Epithelial cell of proximal tubule (primary cell): ENCODE data around the gene RAI1. TPM values are rescaled to one million over a fixed set of nuclear protein-coding genes. Genes with fewer than 3 reads are reported as not detected.

ENCODE experiments used
- DNase-seq: peaks from one replicate; pipeline ENCODE4 v3.0.0-alpha.2; 2011; ENCODE audit warnings: low read depth
- H3K4me3 ChIP-seq: 2 replicates; pipeline ENCODE4 v1.5.1; 2011; ENCODE audit warnings: low read depth, mild to moderate bottlenecking, low read length
- CTCF ChIP-seq: conservative IDR thresholded peaks from 2 replicates; pipeline ENCODE4 v1.5.1; 2012; ENCODE audit warnings: low read depth, mild to moderate bottlenecking, low read length
- total RNA-seq: library from RNA; depleted of rRNA; stranded (reverse); fragments of >200 nt; gene quantifications from 2 replicates; pipeline ENCODE4 v1.2.3, GENCODE V29; 2015

Gene RAI1
- total RNA-seq, 1 donor from 2014 or later, result 13.7 TPM

GRCh38 chr17:17659340-17659739 lies 21.9 kb upstream of the RAI1 start:
- H3K4me3 ChIP-seq, result no peak overlapping the region
- TF ChIP-seq CTCF, result no peak
- no peak for DNase-seq

- TF ChIP-seq CTCF, result no peak
- no peak overlapping the region for H3K4me3 ChIP-seq
- DNase-seq, result no peak
Measured at GRCh38 chr17:17661134-17661533, 20.1 kb upstream of the RAI1 start.

- TF ChIP-seq CTCF, result peak; percentile 31
- DNase-seq, result no peak
- H3K4me3 ChIP-seq, result no peak overlapping the region
Measured at GRCh38 chr17:17661834-17662385, 19.3 kb upstream of the RAI1 start.

GRCh38 chr17:17663160-17664063 lies 17.8 kb upstream of the RAI1 start:
- H3K4me3 ChIP-seq, result no peak overlapping the region
- DNase-seq, result peak; percentile 37
- no peak for TF ChIP-seq CTCF

GRCh38 chr17:17664064-17664452 lies 17.2 kb upstream of the RAI1 start:
- no peak for TF ChIP-seq CTCF

GRCh38 chr17:17665255-17665654 lies 16.0 kb upstream of the RAI1 start:
- no peak overlapping the region for H3K4me3 ChIP-seq
- no peak for DNase-seq
- TF ChIP-seq CTCF, result no peak

More at GRCh38 chr17:17664064-17664452, 17.2 kb upstream of the RAI1 start:
- DNase-seq, result no peak
- no peak overlapping the region for H3K4me3 ChIP-seq
